HepG2 (cell line): ENCODE measurements around the gene MORN1. TPM values are rescaled to one million over a fixed set of nuclear protein-coding genes. Genes with fewer than 3 reads are reported as not detected.
A peak's percentile ranks its signal among the peaks of the same experiment; 100 is the strongest.

Source experiments
- ATAC-seq: fragments of 200-7000 bp; cut with Tn5 transposase; 3 replicates; pipeline ENCODE4 v1.9.1; 2020; ENCODE audit warnings: mild to moderate bottlenecking, moderate library complexity
- BruUV-seq: library from RNA; stranded (reverse); fragments of 400-500 nt; replicated peaks from 2 replicates; lab custom pipeline; 2021; lab: Mats Ljungman, UMichigan
- CTCF ChIA-PET: fragments of 300-600 bp; formaldehyde crosslinking; extraction: SDS; loops from one replicate; lab custom pipeline; 2021; ENCODE audit warnings: low total read pairs, inconsistent platforms, low intra/inter-chr PET ratio; lab: Yijun Ruan, JAX
- POLR2A ChIA-PET: fragments of 350-600 bp; sonication (Branson Sonifier 250); formaldehyde crosslinking; loops from one replicate; lab custom pipeline; 2020; ENCODE audit warnings: antibody characterized with exemption, inconsistent platforms; lab: Yijun Ruan, JAX
- DNase-seq: peaks from one replicate; pipeline ENCODE4 v3.0.0-alpha.2; 2015; ENCODE audit warnings: low spot score
- FAIRE-seq: peaks from 3 replicates; lab custom pipeline; 2011; peaks lifted over from hg19 to GRCh38; lab: Jason Lieb, UNC
- H2AFZ ChIP-seq: one replicate; pipeline ENCODE4 v1.6.1; 2011; ENCODE audit warnings: low read length, inconsistent platforms
- H3K27ac ChIP-seq: fragments of 300-600 bp; 3 replicates; pipeline ENCODE4 v1.8.0; 2011; ENCODE audit warnings: mixed run types, mild to moderate bottlenecking, mixed read lengths, low read length, inconsistent platforms; ENCODE audit not compliant: insufficient read depth; ENCODE audit errors: extremely low read length
- H3K27me3 ChIP-seq, 2 experiments: fragments of 200-600 bp in 1 of 2; 2 replicates in 1 of 2; 3 replicates in 1 of 2; pipeline versions ENCODE4 v1.6.0 to v1.8.0; 2011; ENCODE audit warnings: low read length in 2 of 2, mild to moderate bottlenecking in 2 of 2, moderate library complexity in 2 of 2, inconsistent platforms in 1 of 2; ENCODE audit not compliant: insufficient read depth in 2 of 2, control insufficient read depth in 1 of 2
- H3K36me3 ChIP-seq, 2 experiments: fragments of 200-600 bp in 1 of 2; replicated peaks in 1 of 2; 2 replicates in 1 of 2; 3 replicates in 1 of 2; pipeline versions ENCODE4 v1.5.1 to v1.8.0; 2011; ENCODE audit warnings: low read length in 2 of 2, inconsistent platforms in 1 of 2; ENCODE audit not compliant: insufficient read depth in 2 of 2, control insufficient read depth in 1 of 2
- H3K4me1 ChIP-seq: 2 replicates; pipeline ENCODE4 v1.5.1; 2012; ENCODE audit warnings: low read length, inconsistent platforms; ENCODE audit not compliant: insufficient read depth
- H3K4me2 ChIP-seq: 2 replicates; pipeline ENCODE4 v1.6.0; 2011; ENCODE audit warnings: low read depth, low read length, inconsistent platforms
- H3K4me3 ChIP-seq, 3 experiments: fragments of 200-600 bp in 1 of 3; sonication (generic), shearing (Covaris generic) in 1 of 3; replicated peaks in 1 of 3; 2 replicates each; pipeline ENCODE4 v1.5.1; 2011 to 2016; ENCODE audit warnings: low read length in 3 of 3, inconsistent platforms in 2 of 3, low read depth in 2 of 3, mild to moderate bottlenecking in 2 of 3, control low read depth in 1 of 3, mixed read lengths in 1 of 3; ENCODE audit not compliant: insufficient read depth in 1 of 3
- H3K79me2 ChIP-seq: one replicate; pipeline ENCODE4 v1.6.1; 2011; ENCODE audit warnings: low read length, inconsistent platforms; ENCODE audit not compliant: insufficient read depth
- H3K9ac ChIP-seq: 2 replicates; pipeline ENCODE4 v1.6.0; 2011; ENCODE audit warnings: mild to moderate bottlenecking, low read depth, low read length, inconsistent platforms; ENCODE audit not compliant: insufficient read depth
- H3K9me3 ChIP-seq: 2 replicates; pipeline ENCODE4 v1.5.1; 2012; ENCODE audit warnings: mild to moderate bottlenecking, low read length
- H4K20me1 ChIP-seq: 2 replicates; pipeline ENCODE4 v1.6.0; 2011; ENCODE audit warnings: inconsistent platforms, mild to moderate bottlenecking, low read length, moderate library complexity; ENCODE audit not compliant: insufficient read depth
- AGO2 ChIP-seq: fragments of 200-400 bp; formaldehyde crosslinking; optimal IDR thresholded peaks from 2 replicates; pipeline ENCODE3; 2017; ENCODE audit warnings: mild to moderate bottlenecking, low read depth, low read length, moderate library complexity
- HNRNPL ChIP-seq: fragments of 200-400 bp; formaldehyde crosslinking; IDR thresholded peaks from 2 replicates; pipeline ENCODE4 v1.6.1; 2017; ENCODE audit warnings: mild to moderate bottlenecking, low read depth, low read length
- HNRNPLL ChIP-seq: fragments of 200-400 bp; formaldehyde crosslinking; IDR thresholded peaks from 2 replicates; pipeline ENCODE4 v1.6.1; 2017; ENCODE audit warnings: mild to moderate bottlenecking, low read depth, low read length; ENCODE audit not compliant: poor library complexity, severe bottlenecking
- POGZ ChIP-seq: sonication (generic); formaldehyde crosslinking; IDR thresholded peaks from 2 replicates; pipeline ENCODE4 v1.4.0; 2020; ENCODE audit warnings: mild to moderate bottlenecking, missing genetic modification reagents
- RBM22 ChIP-seq: fragments of 200-400 bp; formaldehyde crosslinking; optimal IDR thresholded peaks from 2 replicates; pipeline ENCODE3; 2017; ENCODE audit warnings: mild to moderate bottlenecking, low read length, moderate library complexity
- SNAPC2 ChIP-seq: sonication (generic); formaldehyde crosslinking; IDR thresholded peaks from 2 replicates; pipeline ENCODE4 v1.8.1; 2022; ENCODE audit warnings: mild to moderate bottlenecking, missing genetic modification reagents
- ZNF572 ChIP-seq: sonication (generic); formaldehyde crosslinking; IDR thresholded peaks from 2 replicates; pipeline ENCODE4 v1.5.1; 2020; ENCODE audit warnings: mild to moderate bottlenecking, missing genetic modification reagents
- WGBS: methylation state at CpG from one replicate; pipeline ENCODE4 v1.1.6; 2017; ENCODE audit warnings: low lambda C conversion rate; 5-methylcytosine and 5-hydroxymethylcytosine counted together
- in situ Hi-C: cut with HindIII; loops from 2 replicates; pipeline ENCODE4 v1.10.0; 2017; ENCODE audit warnings: low pct_unique_long_range_greater_than_20kb; ENCODE audit not compliant: extremely low pct_ligation_motif_present
- intact Hi-C: fragments of 100-400 bp; cut with micrococcal nuclease; formaldehyde crosslinking; loops from one replicate; pipeline ENCODE4 v1.10.0; 2022; ENCODE audit not compliant: unreplicated experiment
- polyA plus RNA-seq, 8 experiments: library from polyadenylated mRNA; depleted of rRNA in 3 of 8; stranded (reverse) in 7 of 8; unstranded in 1 of 8; fragments of >200 nt; fragmentation: Illumina TruSeq in 4 of 8; extraction: Trizol in 4 of 8; gene quantifications; 2 replicates each; pipeline versions ENCODE4 v1.2.1 to v1.2.3, GENCODE V29; 2011 to 2016; ENCODE audit warnings: low read depth in 4 of 8, missing spikeins in 1 of 8, mixed read lengths in 1 of 8; ENCODE audit not compliant: insufficient read depth in 1 of 8
- total RNA-seq, 5 experiments: library from RNA; depleted of rRNA; stranded (reverse); fragments of >200 nt; fragmentation: Illumina TruSeq; extraction: Trizol; gene quantifications; 2 replicates each; pipeline ENCODE4 v1.2.3, GENCODE V29; 2016; ENCODE audit warnings: low read depth in 1 of 5

Gene MORN1
- total and polyA plus RNA-seq, 2 of the 13 experiments (the other 11 are each of a cell fraction or from before 2014, with no cell fraction given) = 3.1 to 6.5 TPM

GRCh38 chr1:2277741-2278488 lies 113.4 kb downstream of the MORN1 start:
- ChIA-PET POLR2A (no interaction called here), CTCF (no interaction called here)
- Histone ChIP-seq H3K36me3 (peaks cover 7 to 19% of the 10 kb centered on the region in 2 experiments; a peak in 3 of 5 replicates), H3K27ac (no peak overlapping the region), H2AFZ (no peak overlapping the region), H3K4me3 (no peak overlapping the region), H3K79me2 (peaks cover 67% of the 10 kb centered on the region), H3K4me2 (no peak overlapping the region), H4K20me1 (peaks cover 39% of the 10 kb centered on the region), H3K4me1 (peaks cover 45% of the 10 kb centered on the region), H3K9ac (no peak overlapping the region), H3K9me3 (no peaks in the 10 kb centered on the region), H3K27me3 (no peaks in the 10 kb centered on the region)
- no peak for ATAC-seq
- no peak for DNase-seq
- intact Hi-C loops = no loop called here
- BruUV-seq = no TSS peak
- FAIRE-seq = no peak
- in situ Hi-C loops = no loop called here
- TF ChIP-seq POGZ (CRISPR knock-in tag) = no peak
- peak; percentile 16 for TF ChIP-seq RBM22
- TF ChIP-seq AGO2 = peak; percentile 73
- TF ChIP-seq HNRNPL = 0 out of 2 replicates have a peak, but pooled peaks have one; percentile 30
- TF ChIP-seq HNRNPLL = peak; percentile 56
- TF ChIP-seq ZNF572 (CRISPR knock-in tag) = no peak
- no peak for TF ChIP-seq SNAPC2
- 97% methylated on average over 14 of the region's 25 CpGs for WGBS
